Muscle of back (tissue), 11 donors: Measurements from ENCODE around the gene GMDS. TPM values are rescaled to one million over a fixed set of nuclear protein-coding genes. Genes with fewer than 3 reads are reported as not detected.
A peak's percentile ranks its signal among the peaks of the same experiment; 100 is the strongest.

Source experiments
- DNase-seq, 3 donors: peaks; one replicate each; pipeline versions ENCODE4 v3.0.0 to v3.0.0-alpha.2; 2013
- polyA plus RNA-seq, 10 donors: library from polyadenylated mRNA; unstranded; fragments of 120-200 nt; gene quantifications; one replicate each; pipeline ENCODE4 v1.2.1, GENCODE V29; 2013; ENCODE audit not compliant: insufficient read length in 10 of 10

The GMDS gene
- polyA plus RNA-seq, 10 donors, result 9.6 to 17.5 (median 11.0) TPM

DNA sequence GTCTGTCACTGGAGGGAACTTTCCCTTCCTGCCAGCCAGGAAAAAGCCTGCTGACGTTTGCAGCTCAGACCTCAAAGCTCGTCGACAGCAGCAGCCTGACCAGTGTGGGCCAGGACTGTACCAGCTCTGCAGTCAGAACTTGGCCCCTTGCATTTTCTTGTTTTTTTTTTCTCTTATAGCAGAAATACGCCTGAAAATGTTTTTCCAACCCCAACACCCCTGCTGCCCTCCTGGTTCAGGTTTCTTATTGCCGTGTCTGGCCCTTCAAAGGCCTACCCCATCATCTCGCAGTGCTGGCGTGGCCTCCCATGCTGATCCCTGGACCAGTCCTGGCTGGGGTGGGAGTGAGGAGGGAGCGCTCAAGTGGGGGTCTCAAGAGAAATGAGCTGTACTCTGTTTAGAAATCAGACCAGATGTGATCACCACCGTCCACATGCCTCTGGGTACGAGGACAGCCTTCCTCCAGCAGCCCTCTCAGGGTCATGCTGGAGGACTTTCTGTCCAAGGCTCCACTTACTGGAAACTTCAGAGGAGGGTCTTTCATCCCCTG, 466.6 kb downstream of the GMDS start:
- peak in 2 of 3 donors; percentile 45 to 61 for DNase-seq

- no peak for DNase-seq
Observed at GRCh38 chr6:1777921-1778685, 467.3 kb downstream of the GMDS start.

GRCh38 chr6:1775441-1775840, 470.0 kb downstream of the GMDS start:
- peak in 1 of 3 donors; percentile 55 for DNase-seq

- DNase-seq, result peak in 2 of 3 donors; percentile 63 to 67
Observed at GRCh38 chr6:1774226-1774915, 471.0 kb downstream of the GMDS start.

GRCh38 chr6:1773700-1774099, 471.7 kb downstream of the GMDS start:
- DNase-seq, result no peak

DNA sequence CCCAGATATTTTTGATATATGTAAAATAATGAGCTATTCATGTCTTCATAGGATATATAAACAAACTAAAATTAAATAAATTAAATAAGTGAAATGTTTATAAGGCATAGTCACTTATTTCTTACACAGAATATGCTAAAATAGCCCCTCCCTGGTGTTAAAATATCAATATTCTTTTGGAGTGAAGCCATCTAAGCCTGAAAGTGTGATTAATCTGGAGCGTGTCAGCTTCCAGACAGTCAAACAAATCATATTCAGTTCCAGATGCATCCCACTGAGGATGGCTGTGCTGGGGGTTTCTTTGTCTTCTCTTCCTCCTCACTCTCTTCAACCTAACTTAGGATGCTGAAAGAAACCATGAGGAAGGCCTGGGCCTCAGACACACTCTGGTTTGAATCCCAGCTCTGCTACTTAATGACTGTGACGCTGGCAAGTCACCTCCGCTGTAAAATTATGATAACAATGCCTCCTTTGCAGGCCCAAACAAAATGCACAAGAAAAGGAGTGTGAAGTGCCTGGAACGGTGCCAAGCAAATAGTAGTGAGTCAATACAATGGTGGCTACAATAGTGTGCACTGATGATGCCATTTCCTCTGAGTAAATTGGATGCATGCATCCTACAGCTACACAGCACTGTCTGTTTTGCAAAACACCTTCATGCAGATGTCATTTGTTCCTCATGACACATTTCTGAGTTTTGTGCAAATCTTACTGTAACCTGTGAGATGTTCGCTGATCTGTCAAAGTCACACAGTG, 474.3 kb downstream of the GMDS start:
- DNase-seq, result no peak

DNA sequence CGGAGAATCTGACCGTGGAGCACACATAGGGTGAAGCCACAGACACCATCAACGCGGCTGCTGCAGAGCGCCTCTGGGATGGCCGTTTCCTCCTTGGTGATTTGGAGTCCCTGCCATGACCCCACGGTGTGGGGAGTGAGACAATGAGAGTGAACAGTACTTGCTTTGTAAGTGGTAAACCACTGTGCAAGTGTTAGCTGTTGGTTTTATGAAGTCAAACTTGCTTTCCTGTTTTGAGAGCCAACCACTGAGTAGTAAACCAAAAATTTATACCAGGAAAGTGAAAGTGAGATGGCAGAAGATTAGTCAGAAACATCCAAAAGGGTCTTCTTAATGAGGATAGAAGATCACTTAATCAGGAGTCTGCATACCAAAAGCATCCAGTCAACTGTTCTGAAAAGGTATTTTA, 475.0 kb downstream of the GMDS start:
- DNase-seq, result no peak

- DNase-seq, result peak; percentile 26 to 63 (median 46)
Observed at GRCh38 chr6:1767481-1768246, 477.7 kb downstream of the GMDS start.

GRCh38 chr6:1766654-1767053, 478.8 kb downstream of the GMDS start:
- DNase-seq, result peak in 2 of 3 donors; percentile 51 to 55

- no peak for DNase-seq
Observed at GRCh38 chr6:1765160-1765903, 480.1 kb downstream of the GMDS start.

DNA sequence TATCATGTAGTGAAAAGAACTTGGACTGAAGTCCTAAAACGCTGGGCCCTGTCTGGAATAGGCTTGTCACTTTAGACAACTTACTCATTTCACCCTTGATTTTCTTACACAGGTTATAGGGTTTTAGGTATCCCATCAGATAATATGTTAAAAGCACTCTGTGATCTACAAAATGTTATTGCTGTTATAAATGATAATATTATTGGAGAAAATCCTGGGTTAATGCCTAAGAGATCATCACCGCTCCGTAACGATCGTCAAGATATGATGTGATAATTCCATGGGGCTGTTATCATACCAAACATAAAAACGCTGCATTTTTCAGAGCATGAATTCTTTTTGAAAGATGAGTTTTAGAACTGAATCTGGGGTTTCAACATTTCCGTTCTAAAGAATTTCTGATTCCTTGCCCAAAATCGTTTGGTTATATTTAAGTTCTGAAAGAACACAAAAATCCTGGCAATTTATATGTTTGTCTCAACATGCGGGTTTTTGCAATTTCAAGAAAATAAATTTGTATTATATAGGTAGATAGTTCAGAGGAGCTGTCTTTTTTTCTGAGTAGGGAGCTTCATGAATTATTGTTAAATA, 480.9 kb downstream of the GMDS start:
- DNase-seq, result no peak

GRCh38 chr6:1763404-1763803, 482.0 kb downstream of the GMDS start:
- DNase-seq, result no peak

- DNase-seq, result no peak
Observed at GRCh38 chr6:1762203-1762602, 483.2 kb downstream of the GMDS start.

DNA sequence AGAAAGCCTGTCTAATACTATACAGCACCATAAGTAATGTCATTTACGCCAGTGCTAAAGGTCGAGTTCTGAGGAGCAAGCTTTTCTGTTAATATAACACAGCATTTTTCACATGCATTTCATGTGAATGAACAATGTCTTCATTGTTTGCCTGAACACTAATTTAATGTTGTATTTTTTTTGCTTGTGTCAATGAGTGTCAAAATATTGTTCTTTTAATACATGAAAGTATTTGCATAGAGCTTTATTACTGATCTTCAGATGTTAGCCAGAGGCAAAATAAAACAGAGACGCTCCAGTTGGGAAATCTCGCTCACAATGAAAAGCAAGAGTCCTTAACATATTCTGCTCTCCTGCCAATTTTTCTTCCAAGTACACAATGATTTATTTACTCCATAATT, 483.9 kb downstream of the GMDS start:
- DNase-seq, result no peak

- DNase-seq, result no peak
Observed at GRCh38 chr6:1760876-1761275, 484.5 kb downstream of the GMDS start.

DNA sequence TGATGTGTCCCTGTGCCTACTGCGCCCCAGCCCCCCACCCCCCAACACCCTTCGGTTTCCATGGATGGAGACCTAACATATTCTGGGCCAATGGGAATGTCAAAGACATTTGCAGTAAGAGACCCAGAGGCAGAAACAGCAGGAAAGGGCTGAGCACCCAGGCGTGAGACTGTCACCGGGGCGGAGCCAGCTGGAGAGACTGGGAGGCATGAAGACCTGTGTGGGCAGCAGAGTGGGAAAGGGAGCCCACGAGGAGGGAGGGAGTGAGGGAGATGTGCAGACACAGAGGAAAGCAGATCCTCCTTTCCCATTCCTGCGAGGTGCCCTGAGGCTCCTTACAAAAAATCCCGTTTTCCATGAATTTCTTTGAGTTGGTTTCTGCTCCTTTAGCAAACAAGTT, 485.5 kb downstream of the GMDS start:
- no peak for DNase-seq

DNA sequence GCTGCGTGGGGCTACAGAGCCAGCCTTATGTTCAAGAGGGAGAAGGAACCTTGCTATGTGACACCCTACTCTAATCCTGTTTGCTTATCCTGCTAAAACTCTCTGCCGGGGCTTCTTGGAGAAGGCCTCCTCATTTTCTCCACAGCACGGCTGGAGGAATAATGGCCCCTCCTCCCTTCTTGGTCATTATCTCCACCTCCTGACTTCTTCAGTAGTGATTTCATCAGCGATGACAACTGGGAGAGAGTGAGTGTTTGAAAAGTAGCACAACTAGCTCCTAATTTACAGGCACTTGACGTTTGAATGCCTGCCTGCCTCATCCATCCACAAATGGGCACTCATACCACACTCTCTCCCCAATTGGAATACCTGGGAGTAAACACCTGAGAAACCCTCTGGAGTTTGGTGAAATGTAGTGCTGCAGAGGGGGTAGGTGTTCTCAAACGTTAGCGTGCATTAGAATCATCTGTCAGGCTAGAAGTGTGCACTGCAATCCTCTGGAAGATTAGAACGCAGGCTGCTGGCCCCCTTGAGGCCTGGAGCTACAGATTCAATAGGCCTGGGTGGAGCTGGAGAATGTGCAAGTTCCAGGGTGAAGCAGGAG, 487.2 kb downstream of the GMDS start:
- DNase-seq, result no peak

GRCh38 chr6:1757131-1757530, 488.3 kb downstream of the GMDS start:
- no peak for DNase-seq

DNA sequence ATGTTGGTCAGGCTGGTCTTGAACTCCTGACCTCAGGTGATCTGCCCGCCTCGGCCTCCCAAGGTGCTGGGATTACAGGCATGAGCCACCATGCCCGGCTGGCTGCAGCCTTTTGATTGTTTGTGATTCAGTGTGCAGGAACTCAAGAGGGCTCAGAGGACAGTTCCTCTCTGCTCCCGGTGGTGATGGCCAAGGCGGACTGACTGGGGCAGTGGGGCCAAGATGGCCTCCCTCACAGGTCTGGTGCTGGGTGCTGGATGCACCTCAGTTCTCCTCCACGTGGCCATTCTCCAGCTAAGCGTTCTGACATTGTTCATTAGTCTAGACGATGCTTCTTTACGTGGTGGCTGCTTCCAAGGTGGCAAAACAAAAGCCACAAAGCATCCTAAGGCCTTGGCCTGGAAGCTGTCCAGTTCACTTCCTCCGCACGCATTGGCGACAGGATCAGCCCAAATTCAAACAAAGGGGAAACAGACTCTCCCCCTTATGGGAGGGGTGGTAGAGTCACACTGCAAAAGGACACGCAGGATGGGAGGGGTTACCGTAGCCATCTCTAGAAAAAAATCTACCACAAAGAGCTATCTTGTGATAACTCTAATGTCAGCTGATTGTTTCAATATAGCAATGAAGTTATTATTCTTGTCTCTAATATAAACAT, 488.8 kb downstream of the GMDS start:
- no peak for DNase-seq
